HG03135 (cell line): Measurements from ENCODE around the gene NEDD4L.

ENCODE experiments used
- ATAC-seq: cut with Tn5 transposase; IDR thresholded peaks from one replicate; pipeline ENCODE4 v1.9.1; 2021; ENCODE audit warnings: mild to moderate bottlenecking, moderate library complexity; ENCODE audit not compliant: unreplicated experiment

The NEDD4L gene

DNA sequence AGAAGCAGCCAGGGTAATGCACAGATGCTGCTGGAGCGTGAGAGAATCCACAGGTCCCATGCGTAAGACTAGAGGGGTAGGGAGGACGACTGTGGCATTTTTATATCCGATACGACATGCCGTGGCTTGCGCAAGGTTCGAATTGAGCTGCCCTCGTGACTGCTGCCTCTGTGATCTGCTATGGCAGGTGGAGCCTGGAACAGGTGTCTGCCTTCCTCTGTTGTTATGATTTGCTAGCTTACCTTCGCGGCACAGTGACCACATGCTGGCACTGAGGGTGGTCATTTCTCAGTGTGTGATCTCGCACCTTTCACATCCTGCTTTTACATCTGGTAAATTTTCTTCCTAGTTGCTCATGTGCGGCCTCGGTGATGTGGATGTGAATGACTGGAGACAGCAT is 344.7 kb downstream of the NEDD4L start:
- no peak for ATAC-seq

DNA sequence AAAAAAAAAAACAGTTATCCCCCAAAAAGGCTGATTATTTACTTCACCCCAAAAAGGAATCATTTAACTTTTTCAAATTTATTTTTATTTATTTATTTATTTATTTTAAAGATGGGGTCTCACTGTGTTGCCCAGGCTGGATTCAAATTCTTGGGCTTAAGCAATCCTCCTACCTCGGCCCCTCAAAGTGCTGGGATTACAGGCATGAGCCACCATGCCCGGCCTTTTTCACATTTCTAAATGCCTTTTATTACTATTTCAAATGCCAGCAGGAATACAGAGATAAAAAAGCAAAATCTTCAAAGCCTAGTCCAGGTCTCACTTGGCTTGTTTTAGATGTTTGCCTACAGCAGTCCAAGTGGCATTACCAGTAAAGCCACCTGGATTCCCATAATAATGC is 345.7 kb downstream of the NEDD4L start:
- ATAC-seq, result no peak

DNA sequence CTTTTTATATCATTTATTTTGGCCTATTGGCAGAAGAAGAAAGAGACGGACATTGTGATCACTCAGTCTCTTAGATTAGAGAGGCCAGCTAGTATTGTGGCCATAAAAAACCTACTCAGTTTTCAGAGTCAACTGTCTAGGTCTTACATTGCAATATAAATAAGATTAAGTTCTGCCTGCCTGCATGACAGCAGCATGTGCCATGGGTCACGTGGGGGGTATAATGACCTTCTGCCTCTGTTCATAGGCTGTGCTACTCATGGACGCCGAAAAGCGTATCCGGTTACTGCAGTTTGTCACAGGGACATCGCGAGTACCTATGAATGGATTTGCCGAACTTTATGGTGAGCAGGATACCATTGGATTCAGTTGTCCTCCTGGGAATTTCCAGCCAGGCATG is 346.4 kb downstream of the NEDD4L start:
- no peak for ATAC-seq

DNA sequence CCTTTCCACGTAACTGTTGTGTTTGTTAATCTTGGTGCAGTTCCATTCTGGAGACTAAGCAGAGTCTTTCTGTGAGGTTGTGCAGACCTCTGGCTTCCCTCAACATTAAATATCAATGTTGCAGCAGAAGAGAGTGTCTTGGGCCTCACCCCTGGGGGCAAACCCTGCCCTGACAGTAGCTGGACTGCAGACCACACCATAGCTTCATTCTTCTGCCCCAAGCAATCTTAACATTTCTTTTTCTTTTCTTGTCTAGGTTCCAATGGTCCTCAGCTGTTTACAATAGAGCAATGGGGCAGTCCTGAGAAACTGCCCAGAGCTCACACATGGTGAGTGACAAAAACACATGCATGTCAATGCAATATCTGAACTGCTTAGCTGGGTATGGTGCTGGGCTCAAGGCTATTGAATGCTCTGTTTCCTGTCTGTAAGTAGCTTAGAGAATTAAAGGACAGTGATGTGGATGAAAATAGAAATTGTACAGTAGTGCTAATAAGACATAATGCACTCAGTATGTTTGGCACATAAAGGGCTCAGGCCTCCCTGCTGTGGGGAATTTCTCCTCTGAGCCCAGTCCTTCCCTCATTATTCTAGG is 347.3 kb downstream of the NEDD4L start:
- ATAC-seq, result no peak

DNA sequence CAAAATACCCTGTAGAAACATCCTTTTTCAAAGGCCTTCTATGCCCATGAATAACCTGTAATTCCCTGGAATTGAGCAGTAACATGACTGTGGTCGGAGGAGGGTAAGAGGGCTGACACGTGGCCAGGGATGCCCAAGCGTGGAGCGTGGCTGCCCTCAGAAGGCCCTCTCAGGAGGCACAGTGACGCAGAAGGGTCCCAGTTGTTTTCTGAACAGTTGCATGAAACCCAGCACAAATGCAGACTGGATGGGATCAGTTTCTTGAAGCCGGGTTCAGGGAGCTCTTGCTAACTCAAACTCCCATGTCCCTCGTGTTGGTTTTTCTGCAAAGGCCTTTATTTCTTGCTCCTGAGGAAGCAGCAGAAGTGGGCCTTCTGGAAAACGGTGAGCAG is 347.9 kb downstream of the NEDD4L start:
- ATAC-seq, result no peak

DNA sequence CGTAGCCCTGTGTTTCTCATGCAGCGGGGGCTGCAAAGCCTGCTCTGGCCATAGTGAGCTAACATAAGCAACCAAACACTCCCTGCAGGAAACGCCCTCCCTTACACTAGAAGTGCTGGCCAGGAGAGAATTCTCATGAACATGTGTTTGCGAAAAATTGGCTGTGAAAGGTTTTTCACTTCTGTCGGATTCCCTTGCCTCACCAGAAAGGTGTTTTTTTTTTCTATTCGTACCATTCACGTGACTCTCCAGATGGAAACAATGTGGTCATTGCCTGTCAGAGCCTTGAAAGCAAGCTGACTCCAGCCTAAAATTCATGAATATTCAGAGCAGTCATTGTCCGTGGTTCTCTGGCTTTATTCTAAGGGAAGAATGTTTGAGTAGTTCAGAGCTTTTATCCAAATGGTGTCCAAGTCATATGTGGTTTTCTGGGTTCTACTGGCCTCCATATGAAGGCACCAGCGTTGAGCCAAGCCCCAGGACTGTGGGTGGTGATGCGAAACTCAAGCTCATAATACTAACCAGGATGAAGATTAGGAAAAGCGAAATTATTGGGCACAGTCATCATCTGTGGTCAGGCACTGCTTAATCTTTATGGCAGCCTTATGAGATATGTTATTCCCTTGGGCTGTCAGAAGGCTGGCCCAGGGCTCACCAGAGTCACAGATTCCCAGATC is 348.4 kb downstream of the NEDD4L start:
- no peak for ATAC-seq

DNA sequence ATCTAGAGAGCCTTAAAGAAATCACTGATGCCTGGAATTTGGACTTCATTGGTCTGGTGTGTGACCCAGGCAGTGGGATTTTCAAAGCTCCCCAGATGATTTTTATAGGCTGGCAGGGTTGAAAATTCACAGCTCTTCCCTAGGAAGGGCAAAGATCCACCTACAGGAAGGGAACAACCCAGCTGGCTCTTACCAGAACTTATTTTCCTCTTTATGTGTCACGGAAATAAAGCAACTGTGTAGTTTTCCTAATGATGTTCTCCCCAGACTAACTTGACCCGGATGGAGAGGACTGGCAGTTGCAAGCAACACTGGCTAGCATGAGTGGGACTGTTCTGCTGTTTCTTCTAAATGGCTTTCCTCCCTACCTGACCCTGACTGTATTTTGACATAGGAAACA is 349.3 kb downstream of the NEDD4L start:
- no peak for ATAC-seq

DNA sequence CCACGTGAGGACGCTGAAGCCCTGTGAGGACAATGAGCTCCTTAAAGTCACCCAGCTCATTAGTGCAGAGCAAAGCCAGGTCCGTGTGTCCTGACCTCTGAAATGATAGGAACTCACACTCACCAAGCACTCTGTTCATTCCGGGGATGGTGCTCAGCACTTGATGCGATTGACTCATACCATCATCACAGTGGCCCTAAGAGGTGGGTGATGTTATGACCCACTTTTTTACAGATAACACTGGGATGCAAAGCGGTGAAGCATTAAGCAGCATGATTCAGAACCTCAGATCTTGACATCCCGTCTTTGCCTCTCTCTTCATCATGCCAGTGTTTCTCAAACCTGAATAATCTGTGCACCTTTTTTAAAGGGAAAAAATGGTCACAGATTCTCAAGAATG is 350.0 kb downstream of the NEDD4L start:
- no peak for ATAC-seq

DNA sequence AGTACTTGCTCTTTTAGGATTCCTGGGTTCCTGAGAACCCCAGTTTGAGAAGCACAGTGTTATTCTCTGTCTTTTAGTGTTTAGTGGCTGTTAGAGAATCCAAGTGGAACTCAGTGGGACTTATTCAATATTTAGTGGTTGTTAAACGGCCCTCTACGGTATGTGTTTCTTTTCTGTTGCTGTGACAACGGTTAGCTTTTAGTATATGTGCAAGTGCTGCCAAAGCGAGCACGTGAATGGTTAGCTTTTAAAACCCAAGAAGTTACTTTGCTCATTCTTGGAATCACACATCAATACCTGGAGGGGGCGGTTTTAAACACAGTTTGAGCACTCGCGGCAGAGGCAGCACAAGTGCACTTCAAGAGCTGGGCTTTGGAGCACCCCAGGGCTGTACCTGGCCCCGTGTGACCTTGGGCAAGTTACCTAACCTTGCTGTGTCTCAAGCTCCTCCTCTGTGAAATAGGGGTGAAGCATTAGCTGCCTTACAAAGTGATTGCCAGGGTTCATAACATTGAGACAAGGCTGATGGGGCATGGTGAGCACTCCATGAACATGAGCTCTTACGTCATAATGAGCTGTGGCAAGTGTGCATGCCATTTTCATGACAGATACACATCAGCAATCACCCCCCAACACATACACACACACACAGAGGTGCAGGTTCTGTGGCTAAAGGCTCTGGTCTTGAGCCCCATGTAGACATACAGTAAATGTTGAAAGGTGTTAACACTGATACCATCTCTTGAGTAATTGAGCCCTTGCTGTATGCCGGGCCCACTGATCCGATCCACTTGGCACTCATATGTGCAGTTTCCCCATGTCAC is 350.8 kb downstream of the NEDD4L start:
- ATAC-seq, result no peak

DNA sequence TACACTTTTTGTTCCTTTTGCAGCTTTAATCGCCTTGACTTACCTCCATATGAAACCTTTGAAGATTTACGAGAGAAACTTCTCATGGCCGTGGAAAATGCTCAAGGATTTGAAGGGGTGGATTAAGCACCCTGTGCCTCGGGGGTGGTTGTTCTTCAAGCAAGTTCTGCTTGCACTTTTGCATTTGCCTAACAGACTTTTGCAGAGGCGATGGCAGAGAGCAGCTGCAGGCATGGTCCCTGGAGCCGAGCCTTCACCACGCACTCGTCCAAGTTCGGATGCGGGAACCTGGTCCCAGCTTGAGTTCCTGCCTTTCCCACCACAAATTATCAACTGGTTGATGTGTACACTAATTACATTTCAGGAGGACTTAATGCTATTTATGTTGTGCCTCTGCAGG is 352.1 kb downstream of the NEDD4L start:
- no peak for ATAC-seq

DNA sequence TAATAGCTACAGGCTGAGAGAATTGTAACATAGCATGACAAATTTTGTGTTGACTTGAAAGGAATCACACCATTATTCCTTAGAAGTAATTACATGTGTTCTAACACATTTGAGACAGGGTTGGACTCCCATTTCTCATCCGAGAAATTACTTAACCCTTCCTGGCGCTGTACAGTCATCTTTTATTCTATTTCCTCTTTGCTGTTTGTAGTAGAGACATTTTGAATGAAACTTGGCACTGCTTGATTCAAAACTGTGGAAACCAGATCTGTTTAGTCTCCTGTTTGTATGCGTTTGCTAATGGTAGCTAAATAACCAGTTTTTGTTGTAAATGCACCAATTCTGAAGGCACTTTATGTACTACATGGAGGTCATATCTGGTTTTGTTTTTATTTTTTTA is 352.9 kb downstream of the NEDD4L start:
- no peak for ATAC-seq

DNA sequence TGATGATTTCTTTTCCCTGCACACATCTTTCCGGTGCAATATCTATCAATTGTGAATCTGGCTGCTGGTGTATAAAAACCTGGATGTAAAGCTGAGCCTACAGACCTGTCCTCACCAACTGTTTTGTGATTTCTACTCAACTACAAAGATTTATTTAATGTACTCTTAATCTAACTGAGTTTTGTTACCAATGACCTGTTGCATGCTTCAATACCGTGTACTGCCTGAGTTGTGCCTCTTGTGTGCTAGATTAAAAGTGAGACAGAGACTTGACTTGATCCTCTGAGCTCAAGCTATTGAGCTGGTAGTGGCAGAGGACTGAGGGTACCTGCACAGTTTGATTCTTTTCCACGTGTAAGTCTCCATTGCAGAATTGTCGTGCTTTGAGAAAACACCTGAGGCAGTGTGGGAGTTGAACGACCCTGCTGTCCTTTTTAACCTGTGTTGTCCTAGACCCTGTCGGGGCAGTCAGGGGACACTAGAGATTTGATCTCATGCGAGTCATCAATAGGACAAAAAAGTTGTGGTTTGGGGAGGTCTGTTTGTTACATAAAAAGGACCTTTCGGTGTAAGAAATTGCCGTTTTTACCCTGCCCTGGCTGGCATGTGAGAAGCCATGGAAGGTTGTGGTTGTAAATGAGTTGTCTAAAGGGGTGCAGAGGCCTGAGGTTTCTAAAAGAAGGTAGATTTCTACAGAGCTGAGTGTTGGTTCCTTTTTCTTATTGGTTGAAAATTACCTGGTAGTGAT is 353.5 kb downstream of the NEDD4L start:
- ATAC-seq, result no peak

DNA sequence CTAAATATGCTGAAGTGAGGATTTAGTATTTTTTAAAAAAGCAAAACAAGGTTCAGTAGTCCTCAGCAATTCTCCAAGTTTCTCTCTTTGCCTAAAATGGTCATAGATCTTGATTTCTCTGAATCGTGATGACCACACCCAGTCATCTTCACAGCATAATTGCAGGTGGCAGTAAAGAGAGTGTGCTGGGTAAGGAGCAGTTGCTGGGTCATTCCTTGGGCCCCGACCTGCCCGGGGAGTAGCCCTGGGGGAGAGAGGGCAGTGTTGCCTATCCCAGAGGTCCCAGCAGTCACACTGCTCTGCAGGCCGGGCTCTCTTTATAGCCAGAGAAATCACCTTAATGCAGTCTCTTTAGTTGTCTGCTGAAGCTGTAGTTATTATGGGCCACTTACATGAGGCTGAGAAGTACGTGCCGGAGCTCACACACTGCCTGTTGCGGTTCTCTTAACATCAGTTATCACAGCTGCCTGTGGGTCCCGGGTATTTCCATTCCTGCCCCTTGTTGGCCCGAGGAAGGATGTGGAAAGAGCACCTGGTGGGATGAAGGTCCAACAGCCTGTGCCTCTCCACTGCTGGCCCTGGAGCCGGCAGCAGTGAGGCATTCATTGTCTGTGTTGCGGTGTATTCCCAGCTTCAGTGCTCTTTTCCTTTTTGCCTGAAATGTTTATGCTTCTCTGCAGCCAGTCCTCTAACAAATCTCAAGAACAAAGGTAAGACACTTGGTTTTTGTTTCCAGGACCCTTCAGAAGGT is 354.8 kb downstream of the NEDD4L start:
- ATAC-seq, result no peak

DNA sequence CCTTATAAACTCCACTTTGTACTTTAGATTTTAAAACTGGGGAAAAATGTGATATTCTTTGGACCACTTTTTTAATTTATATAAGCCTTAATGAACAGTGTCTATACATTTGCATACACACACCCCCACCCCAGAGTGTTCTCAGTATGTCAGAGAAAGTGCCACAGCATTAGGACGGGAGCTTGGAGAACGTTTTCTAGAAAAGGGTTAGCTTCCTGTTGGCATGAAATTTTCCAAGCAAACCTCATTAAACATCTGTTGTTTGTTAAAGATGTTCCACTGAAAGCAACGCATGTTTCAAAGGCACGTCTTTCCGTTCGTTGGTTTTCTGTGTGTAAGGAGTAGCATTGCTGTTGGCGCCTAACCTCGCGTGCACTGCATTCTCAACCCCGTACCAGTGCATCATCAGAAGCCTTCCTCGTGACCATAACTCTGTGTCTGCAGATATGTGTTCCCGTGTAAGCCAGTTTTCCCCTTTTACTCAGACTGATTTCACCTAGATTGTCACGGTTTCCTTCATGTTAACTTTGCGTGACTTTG is 356.4 kb downstream of the NEDD4L start:
- no peak for ATAC-seq

DNA sequence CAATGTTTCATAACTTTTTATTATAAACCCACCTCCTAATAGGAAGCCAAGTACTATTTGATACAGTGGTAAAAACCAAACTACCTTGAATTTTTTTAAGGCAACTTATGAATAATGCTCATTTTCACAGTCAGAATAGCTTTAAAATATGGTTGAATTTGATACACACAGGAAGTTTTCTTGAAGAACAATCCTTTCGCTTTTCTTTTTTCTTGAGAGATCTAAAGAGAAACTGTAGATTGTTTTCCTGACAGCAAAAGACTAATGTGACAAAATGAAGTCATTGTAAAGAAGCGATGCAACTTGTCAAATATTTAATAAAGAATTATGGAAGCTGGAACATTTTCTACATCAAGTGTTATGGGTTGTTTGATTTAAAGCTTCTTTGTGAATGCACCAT is 357.2 kb downstream of the NEDD4L start:
- ATAC-seq, result no peak

DNA sequence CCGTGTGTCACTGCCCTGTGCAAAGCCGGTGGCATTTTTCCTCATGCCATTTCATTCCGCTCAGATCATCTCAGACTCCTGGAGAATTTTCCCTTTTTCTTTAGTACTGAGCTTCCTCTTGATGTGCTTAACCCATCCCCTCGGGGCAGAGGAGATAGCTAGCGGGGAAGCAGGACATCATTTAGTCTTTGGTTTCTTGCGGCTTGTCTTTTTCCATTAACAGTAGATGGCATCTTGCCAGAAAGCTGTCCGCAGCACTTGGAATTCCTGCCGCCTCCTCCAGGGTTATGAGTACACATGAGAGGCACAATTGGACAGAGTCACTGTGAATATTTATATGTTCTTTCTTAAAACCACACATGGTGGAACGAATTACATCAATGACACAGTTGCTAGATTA is 358.2 kb downstream of the NEDD4L start:
- no peak for ATAC-seq

DNA sequence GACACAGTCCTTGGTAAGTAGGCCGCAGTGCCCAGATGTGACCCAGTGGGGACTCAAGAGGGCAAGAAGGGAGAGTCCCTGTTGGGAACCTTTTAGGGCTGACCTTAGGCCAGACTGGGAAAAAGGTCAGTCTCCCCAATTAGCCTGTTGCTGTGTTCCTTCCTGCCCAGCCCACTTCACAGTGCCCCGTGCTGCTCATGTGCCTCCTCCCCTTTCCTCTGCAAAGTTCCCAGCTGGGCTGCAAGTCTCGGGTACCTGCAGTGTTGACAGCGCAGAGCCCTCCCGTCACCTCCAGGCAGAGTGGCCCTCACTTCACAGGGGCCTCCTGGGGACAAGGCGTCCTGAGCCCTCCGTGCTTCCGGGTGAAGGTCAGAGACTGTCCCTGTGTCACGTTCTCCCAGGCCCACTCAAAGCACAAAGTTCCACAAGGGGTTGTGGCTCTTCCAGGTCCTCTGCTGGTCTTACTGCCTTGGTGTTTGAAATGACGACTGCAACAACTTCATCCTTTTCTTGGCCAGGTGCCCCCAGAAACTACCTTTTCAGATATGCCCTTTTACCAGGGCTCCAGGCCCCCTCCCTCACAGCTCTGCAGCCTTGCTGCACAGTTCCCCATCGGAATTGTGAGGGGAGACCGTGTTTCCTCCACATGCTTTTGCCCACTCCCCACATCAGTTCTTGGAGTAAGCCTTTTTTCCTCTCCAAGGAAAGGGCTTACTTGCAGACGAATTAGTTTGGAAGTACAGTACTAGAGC is 359.1 kb downstream of the NEDD4L start:
- no peak for ATAC-seq

DNA sequence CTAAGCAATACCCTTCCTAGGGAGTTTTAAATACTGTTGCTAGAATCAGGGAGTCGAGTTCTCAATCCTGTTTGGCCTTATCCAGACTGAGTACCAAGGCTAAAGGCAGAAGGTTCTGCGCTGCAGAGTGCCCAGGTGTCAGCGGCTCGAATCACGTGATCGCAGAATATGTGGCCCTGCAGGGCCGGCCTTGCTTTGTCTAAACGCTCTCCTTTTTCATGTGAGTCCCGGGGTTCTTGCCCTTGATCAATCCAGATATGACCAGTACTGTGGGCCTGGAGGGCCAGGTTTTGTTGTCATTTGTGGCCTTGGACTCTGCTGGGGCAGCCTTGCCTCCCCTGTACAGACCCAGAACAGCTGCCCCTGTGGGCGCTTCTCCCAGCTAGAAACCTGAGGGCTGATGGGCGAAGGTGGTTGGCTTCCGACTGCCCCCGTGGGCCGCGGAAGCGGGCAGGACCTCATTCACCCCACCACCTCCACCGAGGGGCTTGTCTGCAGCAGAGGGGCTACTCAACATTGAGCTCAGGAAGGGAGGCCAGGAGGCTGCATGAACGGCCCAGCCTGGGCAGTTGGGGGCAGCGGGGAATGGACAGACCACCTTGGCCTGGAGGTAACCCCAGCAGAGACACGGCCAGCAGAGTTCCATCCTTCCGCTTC is 359.9 kb downstream of the NEDD4L start:
- no peak for ATAC-seq
